HG03095 (cell line): Measurements from ENCODE around the gene MC5R.

Experiments
- ATAC-seq: cut with Tn5 transposase; IDR thresholded peaks from one replicate; pipeline ENCODE4 v1.9.1; 2021; ENCODE audit warnings: moderate library complexity; ENCODE audit not compliant: unreplicated experiment

Gene MC5R

DNA sequence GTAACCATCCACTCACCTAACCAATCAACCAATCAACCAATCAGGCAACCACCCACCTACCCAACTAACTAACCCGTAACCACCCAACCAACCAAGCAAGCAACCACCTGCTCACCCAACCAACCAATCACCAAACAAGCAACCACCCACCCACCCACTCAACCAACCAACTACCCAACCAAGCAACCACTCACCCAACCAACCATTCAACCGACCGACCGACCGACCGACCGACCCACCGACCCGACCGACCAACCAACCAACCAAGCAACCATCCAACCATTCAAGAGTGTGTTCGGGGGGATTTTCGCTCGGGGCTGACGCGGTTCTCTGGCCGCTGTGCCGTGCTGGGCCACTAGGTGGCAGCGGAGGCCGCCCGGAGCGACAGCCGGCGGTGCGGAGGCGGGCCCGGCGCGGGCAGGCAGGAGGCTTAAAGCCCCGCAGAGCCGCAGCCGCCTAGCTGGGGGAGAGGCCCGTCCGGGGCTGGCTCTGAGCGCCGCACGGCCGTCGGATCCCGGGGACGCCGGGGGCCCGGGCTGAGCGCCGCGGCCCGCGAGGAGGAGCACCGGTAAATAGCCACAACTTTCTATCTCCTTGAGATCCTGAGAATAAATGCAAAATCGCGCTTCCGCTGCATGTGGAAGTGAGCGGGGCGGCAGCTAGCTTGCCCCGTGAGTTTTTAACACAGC, at the start of gene MC5R:
Gene MC5R (plus strand): TSS at position 443 of the 689 bp plus-strand sequence. CDS start 1,617 bp downstream, outside the sequence.
- ATAC-seq: peak; percentile 87

DNA sequence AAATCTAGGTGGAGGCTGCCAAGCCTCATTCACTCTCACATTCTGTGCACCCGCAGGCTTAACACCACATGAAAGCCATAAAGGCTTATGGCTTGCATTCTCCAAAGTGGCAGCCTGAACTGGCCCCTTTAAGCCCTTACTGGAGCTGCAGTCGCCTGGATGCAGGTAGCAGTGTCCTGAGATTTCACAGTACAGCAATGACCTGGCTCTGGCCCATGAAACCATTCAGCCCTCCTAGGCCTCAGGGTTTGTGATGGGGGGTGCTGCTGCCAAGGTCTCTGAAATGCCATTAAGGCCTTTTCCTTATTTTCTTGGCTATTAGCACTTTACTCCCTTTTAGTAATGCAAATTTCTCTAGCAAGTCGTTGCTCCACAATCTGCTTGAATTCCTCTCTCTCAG, 48.9 kb upstream of the MC5R start:
- no peak for ATAC-seq

- no peak for ATAC-seq
Measured at GRCh38 chr18:13791181-13791580, 32.8 kb upstream of the MC5R start.

- ATAC-seq: no peak
Measured at GRCh38 chr18:13793819-13794218, 30.1 kb upstream of the MC5R start.

- no peak for ATAC-seq
Measured at GRCh38 chr18:13796515-13796914, 27.4 kb upstream of the MC5R start.

DNA sequence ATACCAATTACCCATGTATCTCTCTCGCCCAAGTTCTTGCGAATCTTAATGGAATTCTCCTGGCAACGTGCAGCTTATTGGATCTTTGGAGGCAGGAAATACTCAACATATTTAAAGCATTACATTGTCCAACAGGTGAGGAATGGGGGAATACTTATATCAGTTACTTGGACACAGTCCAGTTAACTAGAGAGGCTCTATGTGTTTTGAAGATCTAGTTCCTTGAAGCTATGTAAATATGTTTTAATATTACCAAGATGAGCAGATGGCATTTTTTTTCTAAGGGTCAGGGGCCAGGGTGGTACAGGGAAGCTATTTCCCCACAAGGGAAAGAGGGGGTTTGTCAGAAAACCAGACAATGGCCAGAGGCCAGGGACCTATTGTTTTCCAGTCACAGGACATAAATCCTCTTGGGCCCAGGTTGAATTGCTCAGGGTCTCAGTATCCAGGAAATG, 26.8 kb upstream of the MC5R start:
- ATAC-seq: no peak

- ATAC-seq: no peak
Measured at GRCh38 chr18:13799396-13799795, 24.6 kb upstream of the MC5R start.

DNA sequence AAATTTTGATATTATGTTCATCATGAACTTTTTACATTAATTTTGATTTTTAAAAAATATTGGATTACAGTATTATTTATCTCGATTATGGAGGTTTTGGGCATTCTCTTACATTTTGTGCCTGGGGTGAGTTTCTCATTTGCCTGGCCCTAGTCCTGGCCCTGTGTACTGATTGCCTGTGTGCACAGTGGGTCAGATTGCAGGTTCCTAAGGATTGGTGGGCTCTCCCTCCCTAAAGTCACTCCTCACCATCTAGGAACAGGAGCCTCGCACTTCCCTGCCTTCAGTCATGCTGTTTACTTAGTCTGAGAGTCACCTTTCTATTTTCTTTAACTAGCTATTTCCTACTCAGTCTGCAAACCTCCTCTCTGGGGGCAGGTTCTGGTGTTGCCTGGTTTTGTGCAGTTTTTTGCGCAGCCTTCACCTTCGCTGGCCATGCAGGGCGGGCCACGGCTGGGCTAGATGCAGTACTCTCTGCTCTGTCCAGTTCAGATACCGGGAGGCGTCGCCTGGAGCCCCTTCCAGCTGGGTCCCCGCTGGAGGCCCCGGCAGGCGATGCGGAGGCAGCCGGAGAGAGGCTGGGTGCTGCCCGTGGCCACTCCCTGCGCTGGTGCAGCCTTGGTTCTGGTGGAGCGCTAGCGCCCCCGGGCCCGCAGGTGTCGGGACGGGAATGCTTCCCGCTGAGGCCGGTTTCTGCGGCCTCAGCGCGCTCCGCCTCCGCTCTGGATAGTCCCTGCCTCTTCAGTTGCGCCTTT, 23.3 kb upstream of the MC5R start:
- ATAC-seq: peak; percentile 72

DNA sequence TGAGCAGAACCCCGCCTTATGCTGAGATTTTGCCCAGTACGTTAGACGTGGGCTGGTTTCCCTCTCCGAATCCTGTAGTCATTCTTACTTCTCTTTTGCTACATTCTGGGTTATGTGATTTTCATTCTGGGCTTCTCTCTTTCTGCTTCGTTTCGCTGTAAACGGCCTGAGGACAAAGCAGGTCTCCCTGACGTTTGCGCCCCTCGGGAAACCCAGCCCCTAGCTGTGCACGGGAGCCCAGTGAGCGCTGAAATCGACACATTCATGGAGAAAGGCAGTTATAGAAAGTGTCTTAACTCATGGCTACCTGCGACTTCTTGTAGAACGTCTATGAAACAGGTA, 22.7 kb upstream of the MC5R start:
- no peak for ATAC-seq

DNA sequence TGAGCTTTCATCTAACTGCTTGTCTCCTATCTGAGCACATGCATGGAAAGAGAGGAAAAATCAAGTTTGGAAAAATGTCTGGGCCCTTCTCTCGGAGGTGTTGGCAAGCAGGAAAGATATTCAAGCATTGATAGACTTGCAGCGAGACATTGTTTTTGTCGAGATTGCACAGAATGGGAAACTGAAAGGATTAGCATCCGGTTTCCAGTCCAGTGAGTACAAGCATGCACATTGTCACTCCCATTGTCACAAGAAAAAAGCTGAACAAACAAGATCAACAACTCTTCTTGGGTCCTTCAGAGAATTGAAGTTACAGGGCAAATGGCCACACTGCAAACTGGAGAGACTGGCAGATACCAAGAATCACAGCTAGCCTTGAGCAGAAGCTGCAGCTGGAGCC, 19.6 kb upstream of the MC5R start:
- no peak for ATAC-seq

- no peak for ATAC-seq
Measured at GRCh38 chr18:13808294-13809042, 15.5 kb upstream of the MC5R start.

DNA sequence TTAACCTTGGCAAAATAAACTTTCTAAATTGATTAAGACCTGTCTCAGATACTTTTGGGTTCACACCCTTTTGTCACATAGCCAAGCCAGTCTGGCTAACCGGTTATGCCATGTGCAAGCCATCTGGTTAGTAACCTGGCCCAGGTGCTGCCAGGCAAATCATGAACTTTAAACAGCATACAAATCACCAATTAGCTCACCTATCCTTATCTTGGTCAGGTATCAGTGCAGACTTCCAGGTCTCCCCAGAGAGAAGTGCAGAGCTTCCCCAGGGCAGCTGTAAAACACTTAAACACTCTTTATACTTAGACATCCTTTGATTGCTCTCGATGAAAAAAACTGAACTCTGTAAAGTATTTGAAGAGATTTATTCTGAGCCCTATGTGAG, 14.9 kb upstream of the MC5R start:
- ATAC-seq: no peak

GRCh38 chr18:13809531-13810255, 14.3 kb upstream of the MC5R start:
- ATAC-seq: no peak

DNA sequence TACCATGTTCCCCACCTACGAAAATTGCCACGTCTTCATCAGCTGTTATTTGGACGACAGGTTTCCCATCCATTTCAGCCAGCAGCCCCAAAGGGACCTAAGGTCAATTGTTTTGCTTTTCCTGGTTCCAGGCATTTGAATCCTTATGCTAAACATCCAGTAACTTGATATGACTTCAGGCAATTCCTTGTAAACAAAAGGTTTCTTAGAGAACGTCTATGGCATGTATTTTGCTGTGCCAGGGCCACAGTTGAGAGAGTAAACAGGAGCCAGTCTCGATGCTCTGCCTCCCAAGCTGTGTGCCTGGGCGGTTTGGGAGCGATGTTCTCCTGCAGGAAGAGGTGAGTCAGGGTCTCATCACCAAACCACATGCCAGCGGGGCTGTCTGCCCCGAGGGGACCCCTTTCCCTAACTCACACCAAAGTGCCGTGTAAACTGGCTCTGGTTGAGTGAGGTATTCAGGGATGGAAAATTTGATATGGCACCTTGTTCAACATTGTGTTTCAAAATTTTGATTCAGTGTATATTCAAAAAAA, 12.9 kb upstream of the MC5R start:
- ATAC-seq: no peak

GRCh38 chr18:13811993-13812392, 12.0 kb upstream of the MC5R start:
- no peak for ATAC-seq

- no peak for ATAC-seq
Measured at GRCh38 chr18:13813271-13813849, 10.6 kb upstream of the MC5R start.

DNA sequence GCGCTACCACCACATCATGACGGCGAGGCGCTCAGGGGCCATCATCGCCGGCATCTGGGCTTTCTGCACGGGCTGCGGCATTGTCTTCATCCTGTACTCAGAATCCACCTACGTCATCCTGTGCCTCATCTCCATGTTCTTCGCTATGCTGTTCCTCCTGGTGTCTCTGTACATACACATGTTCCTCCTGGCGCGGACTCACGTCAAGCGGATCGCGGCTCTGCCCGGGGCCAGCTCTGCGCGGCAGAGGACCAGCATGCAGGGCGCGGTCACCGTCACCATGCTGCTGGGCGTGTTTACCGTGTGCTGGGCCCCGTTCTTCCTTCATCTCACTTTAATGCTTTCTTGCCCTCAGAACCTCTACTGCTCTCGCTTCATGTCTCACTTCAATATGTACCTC, 2.3 kb downstream of the MC5R start:
- no peak for ATAC-seq

GRCh38 chr18:13831864-13832508, 8.0 kb downstream of the MC5R start:
- ATAC-seq: no peak

GRCh38 chr18:13834496-13835015, 10.6 kb downstream of the MC5R start:
- no peak for ATAC-seq

- ATAC-seq: no peak
Measured at GRCh38 chr18:13835202-13835601, 11.3 kb downstream of the MC5R start.
